CD4-positive, alpha-beta T cell (primary cell): ENCODE measurements around the gene ATP4B. TPM values are rescaled to one million over a fixed set of nuclear protein-coding genes. Genes with fewer than 3 reads are reported as not detected.
A peak's percentile ranks its signal among the peaks of the same experiment; 100 is the strongest.

Experiments
- ATAC-seq: fragments of 200-7000 bp; cut with Tn5 transposase; one replicate; pipeline ENCODE4 v1.10.0; 2022; ENCODE audit warnings: mild to moderate bottlenecking; ENCODE audit not compliant: poor library complexity
- CTCF ChIA-PET: fragments of 350-600 bp; sonication (Branson Sonifier 250); formaldehyde crosslinking; loops from one replicate; lab custom pipeline; 2021; ENCODE audit warnings: antibody characterized with exemption, inconsistent platforms; lab: Charles Lee
- POLR2A ChIA-PET: fragments of 350-600 bp; sonication (Branson Sonifier 250); formaldehyde crosslinking; loops from one replicate; lab custom pipeline; 2021; ENCODE audit warnings: antibody characterized with exemption, inconsistent platforms; lab: Charles Lee
- DNase-seq, 14 experiments: peaks; one replicate each; pipeline ENCODE4 v3.0.0-alpha.2; 2013 to 2020; ENCODE audit warnings: mixed read lengths in 2 of 14
- H3K27ac ChIP-seq, 2 donors: one replicate each; pipeline versions ENCODE4 v1.5.1 to v1.7.0; 2013; ENCODE audit warnings: low read length in 2 of 2, low read depth in 1 of 2, mild to moderate bottlenecking in 1 of 2
- H3K27me3 ChIP-seq, 2 experiments: 1 replicate in 1 of 2; 2 replicates in 1 of 2; pipeline versions ENCODE4 v1.6.1 to v1.7.0; 2013; ENCODE audit warnings: low read length in 2 of 2, control low read depth in 1 of 2, mild to moderate bottlenecking in 1 of 2, moderate library complexity in 1 of 2; ENCODE audit not compliant: insufficient read depth in 2 of 2, control insufficient read depth in 1 of 2
- H3K36me3 ChIP-seq: one replicate; pipeline ENCODE4 v1.6.1; 2013; ENCODE audit warnings: low read length, control low read depth; ENCODE audit not compliant: insufficient read depth
- H3K4me1 ChIP-seq: one replicate; pipeline ENCODE4 v1.6.1; 2013; ENCODE audit warnings: low read length, control low read depth; ENCODE audit not compliant: insufficient read depth
- H3K4me3 ChIP-seq: one replicate; pipeline ENCODE4 v1.5.1; 2013; ENCODE audit warnings: mild to moderate bottlenecking, low read length, moderate library complexity
- H3K9me3 ChIP-seq, 2 experiments: 1 replicate in 1 of 2; 2 replicates in 1 of 2; pipeline versions ENCODE4 v1.6.1 to v1.7.0; 2013; ENCODE audit warnings: low read length in 2 of 2, mild to moderate bottlenecking in 2 of 2, control low read depth in 1 of 2, moderate library complexity in 1 of 2; ENCODE audit not compliant: control insufficient read depth in 1 of 2, insufficient read depth in 1 of 2
- H3K27ac Mint-ChIP-seq: one replicate; pipeline ENCODE4 v1.8.0; 2020; ENCODE audit warnings: mixed read lengths
- H3K27me3 Mint-ChIP-seq: one replicate; pipeline ENCODE4 v1.8.0; 2021; ENCODE audit warnings: mixed read lengths
- H3K36me3 Mint-ChIP-seq: one replicate; pipeline ENCODE4 v1.8.0; 2021; ENCODE audit warnings: low read depth, mixed read lengths
- H3K4me1 Mint-ChIP-seq: one replicate; pipeline ENCODE4 v1.8.0; 2021; ENCODE audit warnings: low read depth, mixed read lengths
- H3K4me3 Mint-ChIP-seq: one replicate; pipeline ENCODE4 v1.8.0; 2020; ENCODE audit warnings: mild to moderate bottlenecking, mixed read lengths
- H3K9me3 Mint-ChIP-seq: one replicate; pipeline ENCODE4 v1.8.0; 2020; ENCODE audit warnings: mixed read lengths
- CTCF ChIP-seq: fragments of 200-600 bp; IDR thresholded peaks from one replicate; pipeline ENCODE4 v1.8.0; 2022; ENCODE audit warnings: antibody characterized with exemption, mild to moderate bottlenecking
- intact Hi-C, 2 experiments: fragments of 100-400 bp; cut with DNase I in 1 of 2; cut with micrococcal nuclease in 1 of 2; formaldehyde crosslinking; loops; one replicate each; pipeline versions ENCODE4 v1.15.1 to v1.9.0; 2023 to 2025; cut with DNase I, micrococcal nuclease
- total RNA-seq, 174 experiments: library from RNA in 2 of 174; stranded (reverse) in 2 of 174; gene quantifications; one replicate each; pipeline ENCODE4 v1.2.3 and lab custom pipeline; 2021 to 2026

ATP4B gene
- total RNA-seq, 2 experiments from 2014 or later = not detected

GRCh38 chr13:113635709-113636108 lies 22.3 kb downstream of the ATP4B start:
- peak overlapping the region; percentile 88 for H3K27ac Mint-ChIP-seq
- Histone ChIP-seq H3K4me1 (peaks cover 20% of the 10 kb centered on the region), H3K9me3 (peaks cover 0 to 11% of the 10 kb centered on the region in 2 experiments), H3K27me3 (no peaks in the 10 kb centered on the region), H3K36me3 (peaks cover 82% of the 10 kb centered on the region), H3K4me3 (no peak overlapping the region), H3K27ac (peak overlapping the region; percentile 35 to 57)
- H3K4me1 Mint-ChIP-seq = peaks cover 33% of the 10 kb centered on the region
- no peak overlapping the region for H3K4me3 Mint-ChIP-seq
- ATAC-seq = no peak
- no peak for TF ChIP-seq CTCF
- H3K9me3 Mint-ChIP-seq = no peaks in the 10 kb centered on the region
- no peaks in the 10 kb centered on the region for H3K27me3 Mint-ChIP-seq
- peaks cover 76% of the 10 kb centered on the region for H3K36me3 Mint-ChIP-seq
- ChIA-PET CTCF (no interaction called here), POLR2A (no interaction called here)
- intact Hi-C loops = loop anchor here in 1 of 2 experiments (2.0 kb wide), 1 partner anchor 51 kb away; the partner anchor contains the start of gene TFDP1
- DNase-seq = no peak

- peak in 1 of 14 experiments; percentile 27 for DNase-seq
- Mint-ChIP-seq H3K4me3 (peak overlapping the region; percentile 4), H3K27me3 (no peaks in the 10 kb centered on the region), H3K27ac (peak overlapping the region; percentile 88), H3K9me3 (no peaks in the 10 kb centered on the region), H3K4me1 (peaks cover 26% of the 10 kb centered on the region), H3K36me3 (peaks cover 75% of the 10 kb centered on the region)
- peaks cover 76% of the 10 kb centered on the region for H3K36me3 ChIP-seq
- H3K4me1 ChIP-seq = peaks cover 20% of the 10 kb centered on the region
- peaks cover 0 to 11% of the 10 kb centered on the region in 2 experiments for H3K9me3 ChIP-seq
- CTCF ChIA-PET = no interaction called here
- no peak overlapping the region for H3K4me3 ChIP-seq
- TF ChIP-seq CTCF = no peak
- ATAC-seq = no peak
- intact Hi-C loops = loop anchor here in 1 of 2 experiments (2.0 kb wide), 1 partner anchor 50 kb away; the partner anchor contains the start of gene TFDP1
- no peaks in the 10 kb centered on the region for H3K27me3 ChIP-seq
- peak overlapping the region; percentile 35 to 57 for H3K27ac ChIP-seq
- POLR2A ChIA-PET = no interaction called here
Observed at GRCh38 chr13:113635048-113635420, 23.0 kb downstream of the ATP4B start.

- H3K27ac ChIP-seq = peak overlapping the region; percentile 35 to 57
- DNase-seq (peak in 2 of 14 experiments; percentile 29 to 34), ATAC-seq (peak; percentile 93)
- no peaks in the 10 kb centered on the region for H3K27me3 ChIP-seq
- intact Hi-C loops = loop anchor here in 1 of 2 experiments (2.0 kb wide), 1 partner anchor 50 kb away; the partner anchor contains the start of gene TFDP1
- peaks cover 72% of the 10 kb centered on the region for H3K36me3 ChIP-seq
- Mint-ChIP-seq H3K4me3 (peak overlapping the region; percentile 43), H3K27ac (peak overlapping the region; percentile 88), H3K36me3 (peaks cover 75% of the 10 kb centered on the region), H3K4me1 (peaks cover 26% of the 10 kb centered on the region), H3K9me3 (no peaks in the 10 kb centered on the region), H3K27me3 (no peaks in the 10 kb centered on the region)
- no peak overlapping the region for H3K4me3 ChIP-seq
- TF ChIP-seq CTCF = no peak
- peaks cover 20% of the 10 kb centered on the region for H3K4me1 ChIP-seq
- H3K9me3 ChIP-seq = peaks cover 0 to 7% of the 10 kb centered on the region in 2 experiments
- CTCF ChIA-PET = no interaction called here
- POLR2A ChIA-PET = no interaction called here
Observed at GRCh38 chr13:113634279-113635047, 23.5 kb downstream of the ATP4B start.
